A549 (cell line): ENCODE data around the gene HERC2.
"Not testable (repeated sequence)": the region's sequence is repeated elsewhere in the genome, so short reads cannot be mapped to it uniquely, and the experiment has no call there.

ENCODE experiments used
- CBX2 ChIP-seq: fragments of 200-600 bp; sonication (generic); IDR thresholded peaks from 2 replicates; pipeline ENCODE4 v1.6.1; 2016; ENCODE audit warnings: low read depth, mild to moderate bottlenecking, borderline replicate concordance
- CHD2 ChIP-seq: fragments of 150-350 bp; IDR thresholded peaks from 2 replicates; pipeline ENCODE4 v1.6.1; 2014; ENCODE audit warnings: low read length; ENCODE audit not compliant: partially characterized antibody
- EP300 ChIP-seq, 2 experiments: fragments of >200 bp; sonication (Bioruptor Twin); formaldehyde crosslinking; IDR thresholded peaks; 2 replicates in 1 of 2; 3 replicates in 1 of 2; pipeline ENCODE4 v1.6.1; 2016 to 2017
- JUN ChIP-seq, 2 experiments: fragments of >200 bp; sonication (Bioruptor Twin); formaldehyde crosslinking; IDR thresholded peaks; 2 replicates in 1 of 2; 3 replicates in 1 of 2; pipeline ENCODE4 v1.6.1; 2016 to 2017
- KDM5A ChIP-seq: fragments of 200-600 bp; sonication (generic); IDR thresholded peaks from 2 replicates; pipeline ENCODE4 v1.6.1; 2016; ENCODE audit warnings: antibody characterized with exemption, mild to moderate bottlenecking
- MAFK ChIP-seq: fragments of 450-650 bp; IDR thresholded peaks from 2 replicates; pipeline ENCODE4 v1.6.1; 2014; ENCODE audit not compliant: partially characterized antibody
- POLR2A ChIP-seq: IDR thresholded peaks from 2 replicates; pipeline ENCODE4 v1.6.1; 2012; ENCODE audit warnings: mild to moderate bottlenecking, low read length
- RAD21 ChIP-seq, 2 experiments: fragments of >200 bp in 1 of 2; sonication (Bioruptor Twin) in 1 of 2; formaldehyde crosslinking in 1 of 2; IDR thresholded peaks in 1 of 2; conservative IDR thresholded peaks in 1 of 2; 2 replicates in 1 of 2; 3 replicates in 1 of 2; pipeline ENCODE4 v1.6.1; 2012 to 2018; ENCODE audit warnings: inconsistent platforms in 1 of 2
- RNF2 ChIP-seq: fragments of 200-600 bp; sonication (generic); IDR thresholded peaks from 2 replicates; pipeline ENCODE4 v1.6.1; 2016; ENCODE audit warnings: low read depth, mild to moderate bottlenecking, antibody characterized with exemption, moderate library complexity, borderline replicate concordance
- ZFP36 ChIP-seq: fragments of 450-650 bp; IDR thresholded peaks from 2 replicates; pipeline ENCODE4 v1.6.1; 2014; ENCODE audit warnings: borderline replicate concordance; ENCODE audit not compliant: partially characterized antibody
- TF ChIP-seq, protein P1 (sequence below): fragments of >200 bp; sonication (Bioruptor Twin); formaldehyde crosslinking; IDR thresholded peaks from 3 replicates; pipeline ENCODE4 v1.6.1; 2016
- TF ChIP-seq, protein P2 (sequence below): fragments of >200 bp; sonication (Bioruptor Twin); formaldehyde crosslinking; IDR thresholded peaks from 3 replicates; pipeline ENCODE4 v1.5.1; 2016
- TF ChIP-seq, protein P3 (sequence below): fragments of 450-650 bp; IDR thresholded peaks from 2 replicates; pipeline ENCODE4 v1.6.1; 2014; ENCODE audit warnings: antibody characterized with exemption
- TF ChIP-seq, protein P4 (sequence below): IDR thresholded peaks from 2 replicates; pipeline ENCODE4 v1.6.1; 2012

DNA sequence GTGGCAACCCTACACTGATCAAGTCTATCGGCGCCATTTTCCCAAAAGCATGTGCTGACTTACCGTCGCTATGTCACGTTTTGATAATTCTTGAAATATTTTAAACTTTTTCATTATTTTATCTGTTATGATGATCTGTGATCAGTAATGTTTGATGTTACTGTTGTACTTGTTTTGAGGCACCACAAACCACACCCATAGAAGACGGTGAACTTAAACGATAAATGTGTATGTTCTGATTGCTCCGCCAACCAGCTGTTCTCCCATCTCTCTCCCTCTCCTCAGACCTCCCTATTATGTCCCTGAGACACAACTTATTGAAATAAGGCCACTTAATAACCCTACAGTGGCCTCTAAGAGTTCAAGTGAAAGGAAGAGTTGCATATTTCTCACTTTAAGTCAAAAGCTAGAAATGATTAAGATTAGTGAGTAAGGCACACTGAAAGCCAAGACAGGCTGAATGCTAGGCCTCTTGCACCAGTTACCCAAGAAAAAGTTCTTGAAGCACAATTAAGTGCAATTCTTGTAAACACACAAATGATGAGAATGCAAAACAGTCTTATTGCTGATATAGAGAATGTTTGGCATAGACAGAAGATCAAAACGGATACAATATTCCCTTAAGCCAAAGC lies 184.5 kb downstream of the HERC2 start:
- not testable (repeated sequence) for TF ChIP-seq CHD2; RNF2; CBX2; MAFK; ZFP36; JUN (IDR thresholded peaks at IDR 0.05); EP300 (IDR thresholded peaks at IDR 0.05); RAD21 (conservative IDR thresholded peaks at IDR 0.05 in 1 of 2, IDR thresholded peaks at IDR 0.05 in 1 of 2); POLR2A; KDM5A
- TF ChIP-seq, protein P1, sequence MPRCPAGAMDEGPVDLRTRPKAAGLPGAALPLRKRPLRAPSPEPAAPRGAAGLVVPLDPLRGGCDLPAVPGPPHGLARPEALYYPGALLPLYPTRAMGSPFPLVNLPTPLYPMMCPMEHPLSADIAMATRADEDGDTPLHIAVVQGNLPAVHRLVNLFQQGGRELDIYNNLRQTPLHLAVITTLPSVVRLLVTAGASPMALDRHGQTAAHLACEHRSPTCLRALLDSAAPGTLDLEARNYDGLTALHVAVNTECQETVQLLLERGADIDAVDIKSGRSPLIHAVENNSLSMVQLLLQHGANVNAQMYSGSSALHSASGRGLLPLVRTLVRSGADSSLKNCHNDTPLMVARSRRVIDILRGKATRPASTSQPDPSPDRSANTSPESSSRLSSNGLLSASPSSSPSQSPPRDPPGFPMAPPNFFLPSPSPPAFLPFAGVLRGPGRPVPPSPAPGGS: not testable (repeated sequence)
- TF ChIP-seq, protein P2, sequence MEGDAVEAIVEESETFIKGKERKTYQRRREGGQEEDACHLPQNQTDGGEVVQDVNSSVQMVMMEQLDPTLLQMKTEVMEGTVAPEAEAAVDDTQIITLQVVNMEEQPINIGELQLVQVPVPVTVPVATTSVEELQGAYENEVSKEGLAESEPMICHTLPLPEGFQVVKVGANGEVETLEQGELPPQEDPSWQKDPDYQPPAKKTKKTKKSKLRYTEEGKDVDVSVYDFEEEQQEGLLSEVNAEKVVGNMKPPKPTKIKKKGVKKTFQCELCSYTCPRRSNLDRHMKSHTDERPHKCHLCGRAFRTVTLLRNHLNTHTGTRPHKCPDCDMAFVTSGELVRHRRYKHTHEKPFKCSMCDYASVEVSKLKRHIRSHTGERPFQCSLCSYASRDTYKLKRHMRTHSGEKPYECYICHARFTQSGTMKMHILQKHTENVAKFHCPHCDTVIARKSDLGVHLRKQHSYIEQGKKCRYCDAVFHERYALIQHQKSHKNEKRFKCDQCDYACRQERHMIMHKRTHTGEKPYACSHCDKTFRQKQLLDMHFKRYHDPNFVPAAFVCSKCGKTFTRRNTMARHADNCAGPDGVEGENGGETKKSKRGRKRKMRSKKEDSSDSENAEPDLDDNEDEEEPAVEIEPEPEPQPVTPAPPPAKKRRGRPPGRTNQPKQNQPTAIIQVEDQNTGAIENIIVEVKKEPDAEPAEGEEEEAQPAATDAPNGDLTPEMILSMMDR: not testable (repeated sequence)
- TF ChIP-seq, protein P3, sequence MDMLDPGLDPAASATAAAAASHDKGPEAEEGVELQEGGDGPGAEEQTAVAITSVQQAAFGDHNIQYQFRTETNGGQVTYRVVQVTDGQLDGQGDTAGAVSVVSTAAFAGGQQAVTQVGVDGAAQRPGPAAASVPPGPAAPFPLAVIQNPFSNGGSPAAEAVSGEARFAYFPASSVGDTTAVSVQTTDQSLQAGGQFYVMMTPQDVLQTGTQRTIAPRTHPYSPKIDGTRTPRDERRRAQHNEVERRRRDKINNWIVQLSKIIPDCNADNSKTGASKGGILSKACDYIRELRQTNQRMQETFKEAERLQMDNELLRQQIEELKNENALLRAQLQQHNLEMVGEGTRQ: not testable (repeated sequence)
- TF ChIP-seq, protein P4, sequence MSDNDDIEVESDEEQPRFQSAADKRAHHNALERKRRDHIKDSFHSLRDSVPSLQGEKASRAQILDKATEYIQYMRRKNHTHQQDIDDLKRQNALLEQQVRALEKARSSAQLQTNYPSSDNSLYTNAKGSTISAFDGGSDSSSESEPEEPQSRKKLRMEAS: not testable (repeated sequence)
